IPS DF 19.7 (cell line): ENCODE measurements around the gene OR56A4.
"Not testable (repeated sequence)": the region's sequence is repeated elsewhere in the genome, so short reads cannot be mapped to it uniquely, and the experiment has no call there.

Experiments used
- DNase-seq: peaks from one replicate; pipeline ENCODE4 v3.0.0-alpha.2; 2013; ENCODE audit warnings: low read depth, low spot score

OR56A4 gene

GRCh38 chr11:5960704-5961320 is 45.9 kb downstream of the OR56A4 start:
- not testable (repeated sequence) for DNase-seq

DNA sequence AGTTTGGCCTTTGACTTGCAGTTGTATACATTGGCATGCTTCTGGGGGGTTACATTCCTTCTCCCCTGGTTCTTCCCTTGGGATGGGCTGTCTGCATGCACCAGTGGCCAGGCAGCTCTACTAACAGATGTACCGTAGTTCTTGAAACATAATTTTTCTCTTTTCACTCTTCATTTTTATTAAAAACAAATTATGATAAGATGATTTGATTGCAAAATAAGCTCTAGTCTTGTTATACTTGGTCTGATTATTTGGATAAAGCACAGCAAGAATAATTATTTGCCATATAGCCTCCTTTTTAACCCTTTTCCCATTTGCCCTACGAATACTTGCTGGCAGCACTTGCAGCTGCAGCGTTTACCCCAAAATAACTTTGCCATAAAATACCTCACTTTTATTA is 51.2 kb downstream of the OR56A4 start:
- DNase-seq, result no peak
